Measurements from ENCODE around the gene TMIE.

Gene TMIE

GRCh38 chr3:46701181-46701939 lies at the start of gene TMIE:
Gene TMIE (plus strand): TSS chr3:46701392. CDS start chr3:46701488, 96 bp downstream.
- DNase-seq (ENCODE audit: low read depth): no peak

GRCh38 chr3:46655271-46655670 lies 45.9 kb upstream of the TMIE start:
- no peak for DNase-seq (ENCODE audit: low read depth)

GRCh38 chr3:46656778-46657556 lies 44.2 kb upstream of the TMIE start:
- no peak for DNase-seq (ENCODE audit: low read depth)

- DNase-seq (ENCODE audit: low read depth): no peak
Observed at GRCh38 chr3:46659285-46659684, 41.9 kb upstream of the TMIE start.

- no peak for DNase-seq (ENCODE audit: low read depth)
Observed at GRCh38 chr3:46660003-46660402, 41.2 kb upstream of the TMIE start.

GRCh38 chr3:46660543-46661523 lies 40.4 kb upstream of the TMIE start:
- no peak for DNase-seq (ENCODE audit: low read depth)

GRCh38 chr3:46661776-46662766 lies 39.1 kb upstream of the TMIE start:
- DNase-seq (ENCODE audit: low read depth): no peak

- no peak for DNase-seq (ENCODE audit: low read depth)
Observed at GRCh38 chr3:46662771-46663551, 38.2 kb upstream of the TMIE start.

- DNase-seq (ENCODE audit: low read depth): no peak
Observed at GRCh38 chr3:46663591-46664135, 37.5 kb upstream of the TMIE start.

- no peak for DNase-seq (ENCODE audit: low read depth)
Observed at GRCh38 chr3:46664188-46664970, 36.8 kb upstream of the TMIE start.

- no peak for DNase-seq (ENCODE audit: low read depth)
Observed at GRCh38 chr3:46664971-46665762, 36.0 kb upstream of the TMIE start.

GRCh38 chr3:46665763-46666452 lies 35.3 kb upstream of the TMIE start:
- DNase-seq (ENCODE audit: low read depth): no peak

- DNase-seq (ENCODE audit: low read depth): no peak
Observed at GRCh38 chr3:46666453-46666845, 34.7 kb upstream of the TMIE start.

- no peak for DNase-seq (ENCODE audit: low read depth)
Observed at GRCh38 chr3:46667061-46667621, 34.1 kb upstream of the TMIE start.

GRCh38 chr3:46667657-46668056 lies 33.5 kb upstream of the TMIE start:
- no peak for DNase-seq (ENCODE audit: low read depth)

- DNase-seq (ENCODE audit: low read depth): no peak
Observed at GRCh38 chr3:46668116-46668515, 33.1 kb upstream of the TMIE start.

GRCh38 chr3:46668591-46668990 lies 32.6 kb upstream of the TMIE start:
- DNase-seq (ENCODE audit: low read depth): no peak
